Measurements from ENCODE around the gene MAOA.

Gene MAOA

DNA sequence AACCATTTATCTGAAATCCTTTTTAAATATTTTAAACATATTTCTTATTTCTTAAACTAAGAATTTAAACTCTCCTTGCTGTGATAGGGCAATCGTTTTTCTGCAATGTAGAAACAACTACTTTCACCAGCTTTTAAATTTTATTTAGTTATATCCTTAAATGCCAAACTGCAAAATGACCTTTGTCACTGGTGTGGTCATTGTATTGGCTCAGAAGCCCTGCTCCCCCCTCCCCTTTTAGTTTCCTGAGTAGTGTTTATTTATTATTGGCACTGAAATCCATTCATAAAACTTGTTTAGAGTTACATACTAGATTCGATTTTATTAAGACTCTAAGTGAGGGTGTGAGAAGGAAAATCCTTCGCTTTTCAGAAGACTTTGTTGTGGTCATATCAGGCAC is 23.0 kb downstream of the MAOA start:
- no peak for ATAC-seq
- no peak overlapping the region for H3K4me3 Mint-ChIP-seq
- H3K27me3 Mint-ChIP-seq, result no peaks in the 10 kb centered on the region
- peaks cover 4% of the 10 kb centered on the region for H3K4me1 Mint-ChIP-seq
- no peaks in the 10 kb centered on the region for H3K9me3 Mint-ChIP-seq
- no peaks in the 10 kb centered on the region for H3K36me3 Mint-ChIP-seq (ENCODE audit: low read depth)
- no peak overlapping the region for H3K27ac Mint-ChIP-seq
- no peak for DNase-seq

DNA sequence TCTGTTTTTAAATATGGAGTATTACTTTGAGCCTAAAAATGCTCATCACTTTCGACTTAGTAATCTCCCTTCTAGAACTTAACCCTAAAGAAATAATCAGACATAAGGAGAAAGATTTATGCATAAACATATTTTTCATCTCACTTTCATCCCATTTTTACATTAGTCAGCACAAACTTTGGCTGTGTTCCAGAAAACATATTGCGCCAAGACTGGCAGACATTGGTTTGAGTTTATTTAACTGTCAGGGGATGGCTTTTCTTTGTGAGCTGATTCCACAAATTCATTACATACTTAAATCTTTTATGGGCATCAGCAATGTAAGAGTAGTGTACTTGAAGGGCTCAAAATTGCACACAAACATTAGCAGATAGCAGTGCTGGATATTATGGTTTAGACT is 23.7 kb downstream of the MAOA start:
- peaks cover 4% of the 10 kb centered on the region for H3K4me1 Mint-ChIP-seq
- H3K27me3 Mint-ChIP-seq, result no peaks in the 10 kb centered on the region
- ATAC-seq, result no peak
- H3K36me3 Mint-ChIP-seq (ENCODE audit: low read depth), result no peaks in the 10 kb centered on the region
- H3K9me3 Mint-ChIP-seq, result no peaks in the 10 kb centered on the region
- no peak overlapping the region for H3K4me3 Mint-ChIP-seq
- DNase-seq, result no peak
- no peak overlapping the region for H3K27ac Mint-ChIP-seq

DNA sequence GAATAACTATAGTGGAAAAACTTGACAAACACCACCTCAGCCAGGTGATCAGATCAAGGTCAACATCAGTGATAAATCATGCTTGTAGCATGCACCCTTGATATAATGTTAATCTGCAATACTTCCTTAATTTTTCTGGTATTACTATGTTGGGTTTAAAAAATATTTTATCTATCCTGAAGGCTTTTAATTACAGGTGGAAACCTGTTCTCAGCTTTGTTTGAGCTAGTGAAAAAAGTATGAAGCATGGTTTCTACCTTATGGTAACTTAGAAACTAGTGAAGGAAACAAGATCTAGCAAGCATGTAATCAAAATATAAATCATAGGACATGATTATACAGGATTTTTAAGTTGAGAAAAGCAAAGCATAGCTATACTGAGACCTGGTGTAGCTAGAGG is 26.6 kb downstream of the MAOA start:
- H3K27me3 Mint-ChIP-seq, result no peaks in the 10 kb centered on the region
- DNase-seq (no peak), ATAC-seq (no peak)
- H3K36me3 Mint-ChIP-seq (ENCODE audit: low read depth), result no peaks in the 10 kb centered on the region
- no peak overlapping the region for H3K27ac Mint-ChIP-seq
- no peak overlapping the region for H3K4me3 Mint-ChIP-seq
- no peaks in the 10 kb centered on the region for H3K9me3 Mint-ChIP-seq
- H3K4me1 Mint-ChIP-seq, result no peaks in the 10 kb centered on the region

DNA sequence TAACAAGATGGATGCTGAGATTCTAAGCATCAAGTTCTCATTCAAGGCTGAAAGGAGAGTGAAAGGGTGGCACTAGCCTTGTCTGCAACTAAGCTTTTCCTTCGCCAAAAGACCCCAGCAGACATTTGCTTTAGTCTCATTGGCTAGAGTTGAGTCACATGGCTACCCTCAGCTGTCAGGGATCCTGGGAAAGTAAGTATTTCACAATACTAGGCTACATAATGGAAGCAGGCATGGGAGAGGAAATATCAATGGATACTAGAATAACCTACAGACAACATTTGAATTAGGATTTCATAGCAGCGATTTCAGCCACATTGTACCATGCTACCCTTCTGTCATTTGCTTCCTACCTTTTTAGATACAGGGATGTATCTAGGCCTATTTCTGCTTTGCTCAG is 29.1 kb downstream of the MAOA start:
- no peaks in the 10 kb centered on the region for H3K9me3 Mint-ChIP-seq

DNA sequence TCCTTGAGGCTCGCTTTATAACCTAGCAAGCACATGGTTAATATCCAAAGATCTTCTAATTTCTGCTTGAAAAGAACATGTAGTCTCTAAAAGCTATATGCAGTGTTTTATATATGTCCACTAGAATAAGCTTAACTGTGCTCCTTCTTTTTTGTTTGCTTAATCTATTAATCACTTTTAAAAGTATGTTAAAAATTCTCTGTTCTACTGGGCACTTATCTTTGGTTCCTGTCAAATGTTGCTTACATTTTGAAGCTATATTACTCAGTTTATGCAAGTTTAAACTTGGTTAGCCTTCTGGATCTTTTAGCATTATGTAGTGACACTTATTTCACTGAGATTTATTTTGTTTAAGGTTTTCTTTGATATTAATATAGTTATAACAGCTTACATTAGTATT is 32.5 kb downstream of the MAOA start:
- ATAC-seq (no peak), DNase-seq (no peak)
- Mint-ChIP-seq H3K4me3 (no peak overlapping the region), H3K4me1 (no peaks in the 10 kb centered on the region), H3K27me3 (no peaks in the 10 kb centered on the region), H3K36me3 (ENCODE audit: low read depth) (no peaks in the 10 kb centered on the region), H3K27ac (no peak overlapping the region), H3K9me3 (no peaks in the 10 kb centered on the region)

More for the DNA sequence above, 29.1 kb downstream of the MAOA start:
- DNase-seq (no peak), ATAC-seq (no peak)
- Mint-ChIP-seq H3K4me3 (no peak overlapping the region), H3K36me3 (ENCODE audit: low read depth) (no peaks in the 10 kb centered on the region), H3K27ac (no peak overlapping the region), H3K4me1 (no peaks in the 10 kb centered on the region), H3K27me3 (no peaks in the 10 kb centered on the region)

DNA sequence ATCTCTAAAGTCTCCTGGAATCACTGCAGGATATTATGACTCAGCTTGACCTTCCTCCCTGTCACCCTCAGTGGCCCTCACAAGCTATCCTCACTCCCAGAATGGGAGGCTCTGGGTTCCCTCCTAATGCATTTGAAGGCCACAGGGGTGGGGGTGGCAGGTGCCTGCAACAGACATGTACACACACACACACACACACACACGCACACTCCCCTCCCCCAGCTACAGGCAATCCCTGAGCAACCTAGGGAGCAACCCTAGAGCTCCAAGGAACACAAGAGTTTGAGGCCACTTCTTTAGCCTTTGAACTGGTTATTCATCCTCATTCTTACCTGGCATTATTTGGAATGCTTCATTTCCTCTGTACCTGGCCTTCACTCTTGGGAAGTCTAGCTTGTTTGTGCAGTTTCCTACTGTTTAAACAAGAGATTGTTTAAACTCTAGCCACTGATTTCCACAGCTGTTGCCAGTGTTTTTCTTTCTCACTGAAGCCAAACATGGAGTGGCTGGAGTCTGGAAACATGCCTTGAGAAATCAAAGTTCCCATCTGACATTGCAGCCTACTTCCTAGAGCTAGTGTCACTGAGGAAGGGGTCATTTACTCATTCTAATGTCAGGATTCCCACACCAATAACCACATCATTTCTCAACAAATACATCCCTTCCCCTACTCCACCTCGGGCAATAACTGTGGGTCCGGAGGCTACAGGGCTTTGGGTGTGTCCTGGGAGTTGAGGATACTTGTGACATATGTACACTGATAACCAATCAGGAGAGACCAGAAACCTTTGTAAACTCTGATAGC is 37.7 kb downstream of the MAOA start:
- no peaks in the 10 kb centered on the region for H3K9me3 Mint-ChIP-seq
- no peaks in the 10 kb centered on the region for H3K27me3 Mint-ChIP-seq
- no peaks in the 10 kb centered on the region for H3K4me1 Mint-ChIP-seq
- ATAC-seq (no peak), DNase-seq (no peak)
- H3K36me3 Mint-ChIP-seq (ENCODE audit: low read depth), result no peaks in the 10 kb centered on the region
- H3K27ac Mint-ChIP-seq, result no peak overlapping the region
- H3K4me3 Mint-ChIP-seq, result no peak overlapping the region

DNA sequence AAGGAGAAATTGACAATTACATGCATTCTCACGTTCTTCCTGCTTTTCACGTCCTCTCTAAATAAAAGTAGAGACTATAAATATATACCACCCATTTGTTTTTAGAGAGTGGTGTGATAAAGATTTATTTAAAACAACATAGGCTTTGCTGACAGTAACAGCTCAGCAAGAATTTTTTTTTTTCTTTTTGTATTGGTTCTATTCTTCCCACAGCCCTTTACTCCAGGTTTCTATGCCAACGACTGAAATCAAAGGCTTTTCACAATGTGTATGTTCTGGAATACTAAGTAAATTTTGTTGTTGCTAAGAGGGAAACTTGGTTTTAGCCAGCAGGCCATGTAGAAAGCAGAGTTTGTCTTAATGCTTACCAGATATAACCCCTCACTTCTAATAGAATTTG is 43.4 kb downstream of the MAOA start:
- Mint-ChIP-seq H3K4me1 (no peaks in the 10 kb centered on the region), H3K27ac (no peak overlapping the region), H3K9me3 (no peaks in the 10 kb centered on the region), H3K4me3 (no peak overlapping the region), H3K27me3 (no peaks in the 10 kb centered on the region), H3K36me3 (ENCODE audit: low read depth) (no peaks in the 10 kb centered on the region)
- ATAC-seq (no peak), DNase-seq (no peak)

DNA sequence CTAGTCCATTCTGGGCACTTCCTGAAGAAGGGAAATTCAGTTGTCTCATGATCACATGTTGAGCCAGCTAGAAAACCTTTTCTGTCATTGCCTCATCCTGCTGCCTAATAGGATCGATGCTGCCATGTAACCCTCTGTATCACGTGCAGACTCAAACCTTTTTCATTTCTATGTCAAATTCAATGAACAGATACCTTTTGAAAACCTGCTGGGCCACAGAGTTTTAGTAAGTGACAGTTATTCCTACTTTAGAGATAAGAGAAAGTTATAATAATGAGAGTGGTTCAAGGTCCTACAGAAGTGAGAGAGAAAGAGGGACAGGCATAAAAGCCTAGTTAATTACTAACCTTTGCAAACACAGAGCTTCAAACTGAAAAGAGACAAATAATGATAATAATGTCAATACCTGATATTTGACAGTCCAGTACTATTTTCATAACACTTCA is 46.0 kb downstream of the MAOA start:
- Mint-ChIP-seq H3K4me3 (no peak overlapping the region), H3K27ac (no peak overlapping the region), H3K27me3 (no peaks in the 10 kb centered on the region), H3K4me1 (no peaks in the 10 kb centered on the region), H3K36me3 (ENCODE audit: low read depth) (no peaks in the 10 kb centered on the region), H3K9me3 (no peaks in the 10 kb centered on the region)
- DNase-seq, result no peak
- no peak for ATAC-seq

DNA sequence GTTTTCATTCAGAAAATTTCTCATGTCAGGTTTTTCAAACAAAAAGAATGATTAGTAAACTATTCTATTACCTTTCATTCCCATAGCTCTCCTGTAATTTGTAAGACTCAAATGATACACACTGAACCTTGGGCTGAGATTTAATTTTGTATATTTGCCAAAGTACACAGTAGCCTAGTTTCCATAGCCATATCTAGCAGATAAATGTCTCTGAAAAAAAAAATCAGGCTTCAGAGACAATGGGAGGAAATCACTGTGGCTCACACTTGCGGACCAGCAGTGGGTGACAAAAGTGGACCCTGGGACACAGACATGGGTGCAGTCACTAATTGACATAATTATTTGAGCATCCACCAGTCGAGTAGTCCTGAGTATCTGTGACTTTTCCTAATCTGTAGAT is 46.6 kb downstream of the MAOA start:
- DNase-seq (no peak), ATAC-seq (no peak)
- H3K4me3 Mint-ChIP-seq, result no peak overlapping the region
- no peaks in the 10 kb centered on the region for H3K27me3 Mint-ChIP-seq
- no peak overlapping the region for H3K27ac Mint-ChIP-seq
- H3K4me1 Mint-ChIP-seq, result no peaks in the 10 kb centered on the region
- no peaks in the 10 kb centered on the region for H3K9me3 Mint-ChIP-seq
- no peaks in the 10 kb centered on the region for H3K36me3 Mint-ChIP-seq (ENCODE audit: low read depth)

DNA sequence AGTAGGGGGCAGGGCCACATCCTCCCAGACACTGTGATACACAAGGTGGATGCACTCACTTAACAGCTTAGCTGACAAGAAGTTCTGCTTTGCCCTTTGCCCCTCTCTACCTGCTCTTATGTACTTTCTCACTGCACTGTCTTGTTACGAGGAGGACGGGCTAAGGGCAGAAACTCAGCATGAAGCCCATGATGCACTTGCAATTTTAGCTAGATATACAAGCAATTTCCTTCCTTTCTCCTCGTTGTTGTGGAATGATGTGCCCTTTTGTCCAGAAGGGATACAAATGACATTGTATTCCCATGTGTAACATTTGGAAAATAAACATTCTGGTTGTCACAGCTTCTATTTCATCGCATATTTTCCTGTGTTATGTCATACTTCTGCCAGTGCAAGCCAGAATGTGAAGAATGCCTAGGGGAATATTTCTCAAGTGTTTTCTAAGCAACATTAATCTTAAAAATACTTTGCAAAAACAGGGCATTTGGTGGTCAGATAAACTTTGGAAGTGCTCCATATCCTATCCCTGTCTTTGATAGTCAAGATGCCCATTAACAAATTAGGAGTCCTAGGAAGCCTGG is 47.2 kb downstream of the MAOA start:
- Mint-ChIP-seq H3K4me3 (no peak overlapping the region), H3K27me3 (no peaks in the 10 kb centered on the region), H3K4me1 (no peaks in the 10 kb centered on the region), H3K27ac (no peak overlapping the region), H3K9me3 (no peaks in the 10 kb centered on the region), H3K36me3 (ENCODE audit: low read depth) (no peaks in the 10 kb centered on the region)
- no peak for ATAC-seq
- DNase-seq, result no peak

DNA sequence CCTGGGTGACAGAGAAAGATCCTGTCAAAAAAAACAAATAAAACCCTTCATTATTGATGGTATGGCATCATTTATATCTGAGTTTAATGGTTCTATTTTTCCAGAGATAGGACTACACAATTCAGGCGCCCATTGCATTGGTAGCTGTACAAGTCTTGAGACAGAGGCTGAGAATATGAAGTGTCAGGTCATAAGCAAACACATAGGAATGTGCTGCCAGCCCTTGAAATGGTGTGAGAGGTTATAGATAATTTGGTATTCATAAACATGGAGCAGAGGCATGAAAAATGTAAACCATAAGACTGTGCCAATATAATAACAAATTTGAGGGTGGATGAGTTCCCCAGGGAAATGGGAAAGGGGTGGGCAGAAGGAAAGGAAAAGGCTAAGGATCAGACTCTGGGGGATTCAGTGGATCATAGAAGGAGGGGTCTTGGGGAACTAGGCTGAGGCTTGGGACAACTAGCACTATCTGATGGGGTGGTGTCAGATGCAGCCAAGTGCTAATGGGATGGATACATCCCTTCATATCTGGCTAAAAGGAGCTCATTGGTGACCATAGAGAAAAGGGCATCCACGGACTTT is 50.8 kb downstream of the MAOA start:
- DNase-seq (no peak), ATAC-seq (no peak)
- Mint-ChIP-seq H3K27ac (no peak overlapping the region), H3K27me3 (peaks cover 2% of the 10 kb centered on the region), H3K4me1 (no peaks in the 10 kb centered on the region), H3K9me3 (no peaks in the 10 kb centered on the region), H3K4me3 (no peak overlapping the region), H3K36me3 (ENCODE audit: low read depth) (no peaks in the 10 kb centered on the region)

DNA sequence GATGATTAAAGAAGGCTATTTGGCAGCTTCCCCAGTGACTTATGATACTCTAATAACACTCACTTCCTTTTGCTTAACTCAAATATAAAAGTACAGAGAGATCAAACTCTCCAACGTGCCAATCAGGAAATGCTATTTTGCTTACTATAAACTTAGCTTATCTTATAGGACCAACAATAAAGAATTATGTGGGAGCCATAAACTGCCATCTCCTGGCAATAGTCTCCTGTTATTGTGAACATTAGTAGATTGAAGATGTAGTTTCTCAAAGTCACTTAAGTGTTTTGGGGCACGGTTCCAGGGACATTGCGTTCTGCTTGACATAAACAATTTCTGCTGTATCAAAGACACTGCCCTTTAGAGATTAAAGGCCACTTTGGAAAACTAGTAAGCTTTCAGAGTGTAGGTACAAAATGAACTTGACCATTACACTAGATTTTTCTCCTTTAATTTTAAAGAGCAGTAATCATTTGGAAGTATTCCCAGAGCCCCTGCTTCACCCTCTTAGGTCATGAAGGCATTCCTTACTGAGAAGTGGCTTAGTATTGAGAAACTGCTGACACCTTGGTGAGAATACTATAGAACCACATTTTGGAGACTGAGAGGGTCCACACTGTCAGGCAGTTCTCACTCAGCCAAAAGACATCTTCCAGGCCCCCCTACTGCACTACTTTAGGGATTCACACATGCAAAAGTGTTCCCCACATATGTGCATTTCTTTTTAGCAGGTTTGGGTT is 51.9 kb downstream of the MAOA start:
- H3K27ac Mint-ChIP-seq, result no peak overlapping the region
- no peak overlapping the region for H3K4me3 Mint-ChIP-seq
- no peaks in the 10 kb centered on the region for H3K36me3 Mint-ChIP-seq (ENCODE audit: low read depth)
- peaks cover 2% of the 10 kb centered on the region for H3K27me3 Mint-ChIP-seq
- H3K9me3 Mint-ChIP-seq, result no peaks in the 10 kb centered on the region
- no peaks in the 10 kb centered on the region for H3K4me1 Mint-ChIP-seq
- ATAC-seq (no peak), DNase-seq (no peak)

DNA sequence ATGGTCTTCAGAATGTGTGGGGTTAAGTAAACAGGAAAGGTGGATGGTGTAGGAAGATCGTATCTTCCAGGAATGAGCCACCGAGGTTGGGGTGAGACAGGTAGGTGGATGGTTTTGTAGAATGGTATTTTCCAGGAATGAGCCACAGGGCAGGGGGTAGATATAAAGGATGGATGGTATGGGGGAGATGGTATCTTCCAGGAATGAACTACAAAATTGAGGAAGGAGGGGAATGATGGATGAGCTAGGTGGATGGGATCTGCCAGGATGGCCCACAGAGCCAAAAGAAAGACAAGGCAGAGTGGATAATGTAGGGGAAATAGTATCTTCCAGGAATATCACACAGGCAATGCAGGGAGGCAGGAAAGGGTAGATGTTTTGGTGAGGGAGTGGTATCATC is 60.0 kb downstream of the MAOA start:
- H3K4me3 Mint-ChIP-seq, result no peak overlapping the region
- H3K27ac Mint-ChIP-seq, result no peak overlapping the region
- no peak for ATAC-seq
- no peaks in the 10 kb centered on the region for H3K36me3 Mint-ChIP-seq (ENCODE audit: low read depth)
- H3K9me3 Mint-ChIP-seq, result no peaks in the 10 kb centered on the region
- H3K4me1 Mint-ChIP-seq, result no peaks in the 10 kb centered on the region
- H3K27me3 Mint-ChIP-seq, result no peaks in the 10 kb centered on the region
- no peak for DNase-seq

DNA sequence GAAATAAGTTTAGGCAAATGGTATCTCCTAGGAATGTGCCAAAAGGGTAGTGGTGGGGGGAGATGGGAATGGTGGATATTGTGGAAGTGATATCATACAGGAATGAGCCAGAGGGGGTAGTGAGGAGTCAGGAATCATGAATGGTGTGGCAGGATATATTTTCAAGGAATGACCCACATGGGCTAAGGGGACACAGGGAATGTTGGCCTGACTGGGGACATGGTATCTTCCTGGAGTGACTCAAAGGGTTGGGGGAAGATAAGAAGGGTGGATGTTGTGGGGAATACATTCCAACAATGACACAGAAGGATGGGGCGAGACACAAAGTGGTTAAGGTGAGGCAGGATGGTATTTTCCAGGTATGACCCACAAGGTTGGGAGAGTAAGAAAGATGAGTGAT is 60.6 kb downstream of the MAOA start:
- Mint-ChIP-seq H3K27ac (no peak overlapping the region), H3K4me1 (no peaks in the 10 kb centered on the region), H3K9me3 (peaks cover under 1% of the 10 kb centered on the region), H3K36me3 (ENCODE audit: low read depth) (no peaks in the 10 kb centered on the region), H3K27me3 (no peaks in the 10 kb centered on the region), H3K4me3 (no peak overlapping the region)
- ATAC-seq (no peak), DNase-seq (no peak)

DNA sequence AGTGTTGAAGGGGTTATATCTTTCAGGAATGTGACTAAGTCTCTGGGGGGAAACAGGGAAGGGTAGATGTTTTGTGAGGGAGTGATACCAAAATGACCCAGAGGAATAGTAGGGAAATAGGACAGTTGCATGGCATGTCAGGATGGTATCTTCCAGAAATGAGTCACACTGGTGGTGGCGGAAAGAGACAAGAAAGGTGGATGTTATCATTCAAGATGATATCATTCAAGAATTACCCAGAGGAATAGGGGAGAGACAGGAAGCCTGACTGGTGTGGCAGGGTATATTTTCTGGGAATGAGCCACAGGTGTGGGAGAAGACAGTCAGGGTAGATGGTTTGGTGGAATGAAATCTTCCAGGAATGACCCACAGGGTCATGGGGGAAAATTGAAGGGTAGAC is 61.1 kb downstream of the MAOA start:
- no peaks in the 10 kb centered on the region for H3K36me3 Mint-ChIP-seq (ENCODE audit: low read depth)
- no peak for ATAC-seq
- DNase-seq, result no peak
- H3K4me3 Mint-ChIP-seq, result no peak overlapping the region
- peaks cover 5% of the 10 kb centered on the region for H3K9me3 Mint-ChIP-seq
- H3K4me1 Mint-ChIP-seq, result no peaks in the 10 kb centered on the region
- H3K27me3 Mint-ChIP-seq, result no peaks in the 10 kb centered on the region
- no peak overlapping the region for H3K27ac Mint-ChIP-seq

All from activated naive CD8-positive, alpha-beta T cell treated with anti-CD3 and anti-CD28 coated beads, Interleukin-2, amount 50 U/mL, for 24 hours (primary cell).